ENCODE measurements around the gene MYB.

MYB gene

GRCh38 chr6:135267085-135267484 is 86.0 kb downstream of the MYB start:
- Histone ChIP-seq H3K4me1 (ENCODE audit: control insufficient read depth, insufficient read depth, low read length, unreplicated experiment) (no peaks in the 10 kb centered on the region), H3K4me3 (ENCODE audit: low read depth, low read length) (no peak overlapping the region), H3K36me3 (ENCODE audit: insufficient read depth, low read length) (no peaks in the 10 kb centered on the region), H2AFZ (ENCODE audit: low read length, unreplicated experiment) (no peak overlapping the region), H3K27ac (ENCODE audit: low read depth, low read length) (no peak overlapping the region), H3K79me2 (ENCODE audit: control insufficient read depth, insufficient read depth, low read length, unreplicated experiment) (no peaks in the 10 kb centered on the region), H3K27me3 (ENCODE audit: insufficient read depth, low read length) (no peaks in the 10 kb centered on the region)

GRCh38 chr6:135268263-135268662 is 87.2 kb downstream of the MYB start:
- H3K4me3 ChIP-seq (ENCODE audit: low read depth, low read length): no peak overlapping the region
- H3K36me3 ChIP-seq (ENCODE audit: insufficient read depth, low read length): no peaks in the 10 kb centered on the region
- H2AFZ ChIP-seq (ENCODE audit: low read length, unreplicated experiment): no peak overlapping the region
- H3K4me1 ChIP-seq (ENCODE audit: control insufficient read depth, insufficient read depth, low read length, unreplicated experiment): no peaks in the 10 kb centered on the region
- H3K79me2 ChIP-seq (ENCODE audit: control insufficient read depth, insufficient read depth, low read length, unreplicated experiment): no peaks in the 10 kb centered on the region
- H3K27ac ChIP-seq (ENCODE audit: low read depth, low read length): no peak overlapping the region
- H3K27me3 ChIP-seq (ENCODE audit: insufficient read depth, low read length): no peaks in the 10 kb centered on the region

- no peaks in the 10 kb centered on the region for H3K36me3 ChIP-seq (ENCODE audit: insufficient read depth, low read length)
Measured at GRCh38 chr6:135268740-135269139, 87.6 kb downstream of the MYB start.

More at GRCh38 chr6:135268740-135269139, 87.6 kb downstream of the MYB start:
- Histone ChIP-seq H3K79me2 (ENCODE audit: control insufficient read depth, insufficient read depth, low read length, unreplicated experiment) (no peaks in the 10 kb centered on the region), H3K4me1 (ENCODE audit: control insufficient read depth, insufficient read depth, low read length, unreplicated experiment) (no peaks in the 10 kb centered on the region), H3K27ac (ENCODE audit: low read depth, low read length) (no peak overlapping the region), H3K4me3 (ENCODE audit: low read depth, low read length) (no peak overlapping the region), H2AFZ (ENCODE audit: low read length, unreplicated experiment) (no peak overlapping the region), H3K27me3 (ENCODE audit: insufficient read depth, low read length) (no peaks in the 10 kb centered on the region)
